Mesenchymal stem cell (in vitro differentiated cells and primary cell): Measurements from ENCODE around the gene RASA2.
"Not testable (repeated sequence)": the region's sequence is repeated elsewhere in the genome, so short reads cannot be mapped to it uniquely, and the experiment has no call there.

Source experiments
- DNase-seq: peaks from one replicate; pipeline ENCODE4 v3.0.0-alpha.2; 2013
- H2AFZ ChIP-seq: one replicate; pipeline ENCODE4 v1.6.1; 2013; ENCODE audit warnings: low read depth, mild to moderate bottlenecking, control low read depth, inconsistent platforms, low read length, moderate library complexity
- H2AK5ac ChIP-seq: 2 replicates; pipeline ENCODE4 v1.6.1; 2013; ENCODE audit warnings: low read length, moderate library complexity, mild to moderate bottlenecking, inconsistent platforms; ENCODE audit not compliant: severe bottlenecking
- H2BK120ac ChIP-seq: one replicate; pipeline ENCODE4 v1.6.1; 2013; ENCODE audit warnings: low read depth, mild to moderate bottlenecking, inconsistent platforms, low read length, moderate library complexity
- H2BK12ac ChIP-seq, 2 experiments: one replicate each; pipeline ENCODE4 v1.6.1; 2013; ENCODE audit warnings: inconsistent platforms in 2 of 2, low read length in 2 of 2, mild to moderate bottlenecking in 2 of 2, moderate library complexity in 2 of 2, control low read depth in 1 of 2
- H2BK15ac ChIP-seq: one replicate; pipeline ENCODE4 v1.6.1; 2013; ENCODE audit warnings: mild to moderate bottlenecking, low read depth, inconsistent platforms; ENCODE audit not compliant: poor library complexity, severe bottlenecking
- H2BK5ac ChIP-seq: 2 replicates; pipeline ENCODE4 v1.6.1; 2013; ENCODE audit warnings: low read depth, mild to moderate bottlenecking, low read length, control low read depth, inconsistent platforms; ENCODE audit not compliant: poor library complexity, severe bottlenecking
- H3K14ac ChIP-seq, 2 experiments: one replicate each; pipeline ENCODE4 v1.6.1; 2013; ENCODE audit warnings: inconsistent platforms in 2 of 2, low read length in 2 of 2, control low read depth in 1 of 2, mild to moderate bottlenecking in 1 of 2, moderate library complexity in 1 of 2
- H3K18ac ChIP-seq, 2 experiments: one replicate each; pipeline ENCODE4 v1.6.1; 2013; ENCODE audit warnings: inconsistent platforms in 2 of 2, low read length in 2 of 2, control low read depth in 1 of 2, low read depth in 1 of 2, mild to moderate bottlenecking in 1 of 2
- H3K23ac ChIP-seq, 2 experiments: one replicate each; pipeline ENCODE4 v1.6.1; 2013; ENCODE audit warnings: inconsistent platforms in 2 of 2, low read length in 2 of 2, mild to moderate bottlenecking in 2 of 2, moderate library complexity in 2 of 2, control low read depth in 1 of 2
- H3K27ac ChIP-seq: 2 replicates; pipeline ENCODE4 v1.5.1; 2013; ENCODE audit warnings: mild to moderate bottlenecking, moderate library complexity, low read length, control low read depth, inconsistent platforms; ENCODE audit not compliant: poor library complexity, severe bottlenecking
- H3K27me3 ChIP-seq, 2 experiments: 2 replicates each; pipeline versions ENCODE4 v1.6.1 to v1.7.0; 2013; ENCODE audit warnings: low read length in 2 of 2, mild to moderate bottlenecking in 2 of 2, moderate library complexity in 2 of 2, control low read depth in 1 of 2, inconsistent platforms in 1 of 2; ENCODE audit not compliant: control insufficient read depth in 1 of 2, insufficient read depth in 1 of 2
- H3K36me3 ChIP-seq, 2 experiments: 2 replicates each; pipeline versions ENCODE4 v1.6.1 to v1.7.0; 2013; ENCODE audit warnings: low read length in 2 of 2, control low read depth in 1 of 2, inconsistent platforms in 1 of 2, low read depth in 1 of 2, mild to moderate bottlenecking in 1 of 2; ENCODE audit not compliant: insufficient read depth in 2 of 2, control insufficient read depth in 1 of 2
- H3K4ac ChIP-seq, 2 experiments: one replicate each; pipeline ENCODE4 v1.6.1; 2013; ENCODE audit warnings: inconsistent platforms in 2 of 2, low read length in 2 of 2, mild to moderate bottlenecking in 2 of 2, moderate library complexity in 2 of 2, control low read depth in 1 of 2, low read depth in 1 of 2
- H3K4me1 ChIP-seq: 2 replicates; pipeline ENCODE4 v1.6.1; 2013; ENCODE audit warnings: low read depth, low read length, control low read depth; ENCODE audit not compliant: control insufficient read depth, insufficient read depth
- H3K4me2 ChIP-seq: 2 replicates; pipeline ENCODE4 v1.6.1; 2013; ENCODE audit warnings: low read length, mild to moderate bottlenecking, inconsistent platforms; ENCODE audit not compliant: poor library complexity, severe bottlenecking
- H3K4me3 ChIP-seq, 2 experiments: 2 replicates each; pipeline versions ENCODE4 v1.5.1 to v1.7.0; 2013; ENCODE audit warnings: low read length in 2 of 2, mild to moderate bottlenecking in 2 of 2, control low read depth in 1 of 2, low read depth in 1 of 2; ENCODE audit not compliant: insufficient read depth in 1 of 2
- H3K79me1 ChIP-seq: replicated peaks from 2 replicates; pipeline ENCODE4 v1.6.1; 2013; ENCODE audit warnings: mild to moderate bottlenecking, control low read depth, low read length, inconsistent platforms; ENCODE audit not compliant: poor library complexity, severe bottlenecking
- H3K9ac ChIP-seq: 2 replicates; pipeline ENCODE4 v1.7.0; 2013; ENCODE audit warnings: mild to moderate bottlenecking, low read length, moderate library complexity
- H3K9me3 ChIP-seq: 2 replicates; pipeline ENCODE4 v1.7.0; 2013; ENCODE audit warnings: mild to moderate bottlenecking, low read length; ENCODE audit not compliant: control insufficient read depth
- H4K8ac ChIP-seq: one replicate; pipeline ENCODE4 v1.6.1; 2013; ENCODE audit warnings: inconsistent platforms, mild to moderate bottlenecking, low read length, moderate library complexity
- H4K91ac ChIP-seq: one replicate; pipeline ENCODE4 v1.6.1; 2013; ENCODE audit warnings: mild to moderate bottlenecking, low read length, inconsistent platforms
- WGBS: methylation state at CpG from one replicate; pipeline ENCODE4 v1.1.7; 2013; ENCODE audit warnings: mixed read lengths; 5-methylcytosine and 5-hydroxymethylcytosine counted together

RASA2 gene

DNA sequence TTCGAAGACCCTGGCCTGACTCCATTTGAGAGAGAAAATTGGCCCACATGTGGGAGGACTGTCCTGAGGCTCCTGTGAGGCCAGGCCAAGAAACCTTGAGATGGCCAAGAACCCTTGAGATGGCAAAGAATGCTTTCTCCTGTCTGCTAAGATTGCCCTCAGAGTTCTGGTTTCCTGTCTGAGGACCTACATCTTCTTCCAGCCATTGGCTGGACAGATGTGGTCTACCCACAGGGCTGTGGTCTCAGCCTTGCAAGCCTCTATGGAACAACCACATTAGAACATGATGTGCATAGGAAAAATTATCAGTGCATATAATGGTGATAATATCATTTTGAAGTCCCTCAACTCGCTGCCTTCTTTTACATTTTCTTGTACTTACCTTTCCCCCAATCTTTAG is 10.8 kb upstream of the RASA2 start:
- no peak overlapping the region for H3K9ac ChIP-seq
- no peak overlapping the region for H3K4me3 ChIP-seq
- WGBS: 96% methylated on average over 1 of the region's 2 CpGs

DNA sequence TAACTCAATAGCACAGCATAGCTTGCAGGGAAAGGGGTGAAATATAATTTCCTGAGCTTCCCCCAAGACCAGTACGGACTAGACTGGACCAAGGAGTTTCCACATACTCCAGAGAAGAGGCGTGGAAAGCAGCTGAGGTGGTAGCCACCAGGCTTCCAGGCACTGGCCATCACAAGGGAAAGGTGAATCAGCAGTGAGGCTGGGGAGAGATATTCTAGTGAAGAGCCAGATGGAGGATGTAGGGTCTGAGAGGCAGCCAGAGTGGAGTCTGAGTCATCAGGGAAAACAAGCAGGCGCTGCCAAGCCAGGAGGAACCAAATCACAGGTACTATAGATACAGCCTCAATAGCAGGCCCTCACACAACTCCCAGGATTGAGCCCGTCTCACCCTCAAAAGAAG is 9.6 kb upstream of the RASA2 start:
- H2AK5ac ChIP-seq: no peak overlapping the region
- no peak overlapping the region for H2AFZ ChIP-seq
- H3K9me3 ChIP-seq: no peaks in the 10 kb centered on the region
- no peaks in the 10 kb centered on the region for H3K79me1 ChIP-seq
- no peak overlapping the region for H3K4me3 ChIP-seq
- no peak overlapping the region for H3K18ac ChIP-seq
- H3K4ac ChIP-seq: no peak overlapping the region
- no peaks in the 10 kb centered on the region for H3K36me3 ChIP-seq
- no peaks in the 10 kb centered on the region for H3K4me1 ChIP-seq
- no peak overlapping the region for H2BK15ac ChIP-seq
- no peak overlapping the region for H3K14ac ChIP-seq
- H4K91ac ChIP-seq: no peak overlapping the region
- H3K27me3 ChIP-seq: no peaks in the 10 kb centered on the region
- no peak overlapping the region for H3K23ac ChIP-seq
- 69% methylated on average over 4 of the region's 4 CpGs for whole genome bisulfite sequencing
- H3K4me2 ChIP-seq: no peak overlapping the region
- no peak overlapping the region for H2BK120ac ChIP-seq
- DNase-seq: peak; percentile 51
- H2BK5ac ChIP-seq: no peak overlapping the region
- H3K9ac ChIP-seq: peak overlapping the region; percentile 39
- no peak overlapping the region for H4K8ac ChIP-seq
- no peak overlapping the region for H2BK12ac ChIP-seq
- H3K27ac ChIP-seq: peak overlapping the region; percentile 6

More for the DNA sequence above, 10.8 kb upstream of the RASA2 start:
- Histone ChIP-seq H2AFZ (no peak overlapping the region), H3K4me1 (no peaks in the 10 kb centered on the region), H3K9me3 (peaks cover 5% of the 10 kb centered on the region), H3K27ac (no peak overlapping the region), H3K18ac (no peak overlapping the region), H4K8ac (no peak overlapping the region), H2BK15ac (no peak overlapping the region), H2BK120ac (no peak overlapping the region), H4K91ac (no peak overlapping the region), H3K23ac (no peak overlapping the region), H3K14ac (no peak overlapping the region), H2BK5ac (no peak overlapping the region), H3K27me3 (no peaks in the 10 kb centered on the region), H2BK12ac (no peak overlapping the region), H3K36me3 (no peaks in the 10 kb centered on the region), H3K79me1 (no peaks in the 10 kb centered on the region), H3K4me2 (no peak overlapping the region), H3K4ac (no peak overlapping the region), H2AK5ac (peak overlapping the region; percentile 58)
- no peak for DNase-seq

- Histone ChIP-seq H3K9me3 (no peaks in the 10 kb centered on the region), H3K79me1 (no peaks in the 10 kb centered on the region), H2BK12ac (no peak overlapping the region), H2BK120ac (no peak overlapping the region), H3K4ac (no peak overlapping the region), H3K18ac (no peak overlapping the region), H3K9ac (no peak overlapping the region), H4K91ac (no peak overlapping the region), H3K4me2 (no peak overlapping the region), H3K14ac (no peak overlapping the region), H3K27me3 (no peaks in the 10 kb centered on the region), H3K23ac (no peak overlapping the region), H2BK5ac (no peak overlapping the region), H3K4me3 (no peak overlapping the region), H4K8ac (no peak overlapping the region), H2BK15ac (no peak overlapping the region), H2AFZ (no peak overlapping the region), H2AK5ac (no peak overlapping the region), H3K36me3 (no peaks in the 10 kb centered on the region), H3K4me1 (no peaks in the 10 kb centered on the region), H3K27ac (no peak overlapping the region)
- no peak for DNase-seq
- WGBS: 100% methylated on average over 2 of the region's 2 CpGs
Observed at GRCh38 chr3:141478139-141478538, 8.7 kb upstream of the RASA2 start.

- H3K27me3 ChIP-seq, H3K4me3 ChIP-seq, H3K27ac ChIP-seq, H3K18ac ChIP-seq, H4K8ac ChIP-seq, DNase-seq, H2AFZ ChIP-seq, H3K9me3 ChIP-seq, H3K14ac ChIP-seq, H2BK5ac ChIP-seq, H3K4me1 ChIP-seq, H2BK120ac ChIP-seq, H2AK5ac ChIP-seq, H3K4me2 ChIP-seq, H4K91ac ChIP-seq, H2BK15ac ChIP-seq, H3K79me1 ChIP-seq, H3K36me3 ChIP-seq, H2BK12ac ChIP-seq, H3K9ac ChIP-seq, H3K4ac ChIP-seq, H3K23ac ChIP-seq: not testable (repeated sequence)
- 100% methylated on average over 1 of the region's 1 CpG for WGBS
Observed at GRCh38 chr3:141478840-141479239, 8.0 kb upstream of the RASA2 start.
